ENCODE results near the gene DLX1.

The DLX1 gene

GRCh38 chr2:172088245-172089004 lies 3.1 kb downstream of the DLX1 start:
- no peak for DNase-seq

GRCh38 chr2:172089005-172089504 lies 3.7 kb downstream of the DLX1 start:
- no peak for DNase-seq

- no peak for DNase-seq
These were observed 4.3 kb downstream of the DLX1 start for GRCh38 chr2:172089633-172090032.

GRCh38 chr2:172090044-172090961 lies 5.0 kb downstream of the DLX1 start:
- DNase-seq: no peak

- no peak for DNase-seq
These were observed 5.8 kb downstream of the DLX1 start for GRCh38 chr2:172091000-172091641.

GRCh38 chr2:172091761-172092566 lies 6.7 kb downstream of the DLX1 start:
- no peak for DNase-seq

GRCh38 chr2:172092716-172093415 lies 7.6 kb downstream of the DLX1 start:
- no peak for DNase-seq

- no peak for DNase-seq
These were observed 8.3 kb downstream of the DLX1 start for GRCh38 chr2:172093416-172094293.

- DNase-seq: no peak
These were observed 9.2 kb downstream of the DLX1 start for GRCh38 chr2:172094294-172095145.

- DNase-seq: no peak
These were observed 10.0 kb downstream of the DLX1 start for GRCh38 chr2:172095146-172095904.

GRCh38 chr2:172095905-172096625 lies 10.8 kb downstream of the DLX1 start:
- DNase-seq: no peak

- no peak for DNase-seq
These were observed 11.6 kb downstream of the DLX1 start for GRCh38 chr2:172096626-172097547.

GRCh38 chr2:172097557-172098131 lies 12.3 kb downstream of the DLX1 start:
- no peak for DNase-seq

GRCh38 chr2:172098287-172098649 lies 13.0 kb downstream of the DLX1 start:
- no peak for DNase-seq

- DNase-seq: no peak
These were observed 13.6 kb downstream of the DLX1 start for GRCh38 chr2:172098650-172099471.

Data from NCI-H2107 (cell line).